HG03460 (cell line): ENCODE measurements around the gene KRT84.

ENCODE experiments used
- ATAC-seq: cut with Tn5 transposase; IDR thresholded peaks from one replicate; pipeline ENCODE4 v1.9.1; 2021; ENCODE audit not compliant: unreplicated experiment

KRT84 gene

DNA sequence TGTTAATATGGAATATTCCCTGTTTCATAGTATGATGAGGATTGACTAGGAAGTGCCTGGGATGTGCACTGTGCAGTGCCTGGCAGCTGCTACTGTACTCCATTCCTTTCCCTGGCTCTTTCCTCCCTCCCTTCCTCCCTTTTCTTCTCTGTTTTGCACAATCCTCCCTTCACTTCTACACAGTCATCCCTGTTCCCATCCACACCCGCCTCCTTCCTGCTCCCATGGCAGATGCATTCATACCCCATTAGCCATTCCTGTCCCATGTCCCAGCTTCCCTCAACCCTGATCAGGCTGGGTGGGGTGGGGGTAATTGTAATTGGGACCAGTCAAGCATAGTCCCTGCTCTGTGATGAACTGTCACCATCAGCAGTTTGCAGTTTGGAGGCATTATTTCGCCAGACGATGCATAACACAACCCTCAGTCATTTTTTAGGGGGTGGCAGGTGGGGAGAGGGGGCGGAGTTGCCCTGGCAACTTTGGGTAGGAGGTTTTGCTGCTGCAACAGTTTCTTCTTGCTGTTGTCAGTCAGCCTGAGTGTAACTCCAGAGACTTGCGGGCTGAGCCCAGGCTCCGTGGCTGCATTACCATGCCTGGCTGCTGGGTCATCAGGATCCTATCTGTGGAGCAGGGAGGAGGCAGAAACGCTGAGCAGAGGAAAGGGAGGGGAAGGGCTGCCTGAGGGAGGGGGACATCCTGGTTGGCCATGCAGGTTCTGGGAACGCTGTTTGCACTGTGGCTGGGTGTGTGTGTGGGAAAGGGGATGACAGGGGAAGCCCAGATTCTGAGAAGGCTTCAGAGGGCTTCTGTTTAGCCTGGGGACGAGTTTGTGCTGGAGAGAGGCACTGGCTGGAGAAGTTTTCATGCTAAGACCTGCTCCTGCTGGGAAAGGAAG is 4.1 kb upstream of the KRT84 start:
- ATAC-seq = no peak

DNA sequence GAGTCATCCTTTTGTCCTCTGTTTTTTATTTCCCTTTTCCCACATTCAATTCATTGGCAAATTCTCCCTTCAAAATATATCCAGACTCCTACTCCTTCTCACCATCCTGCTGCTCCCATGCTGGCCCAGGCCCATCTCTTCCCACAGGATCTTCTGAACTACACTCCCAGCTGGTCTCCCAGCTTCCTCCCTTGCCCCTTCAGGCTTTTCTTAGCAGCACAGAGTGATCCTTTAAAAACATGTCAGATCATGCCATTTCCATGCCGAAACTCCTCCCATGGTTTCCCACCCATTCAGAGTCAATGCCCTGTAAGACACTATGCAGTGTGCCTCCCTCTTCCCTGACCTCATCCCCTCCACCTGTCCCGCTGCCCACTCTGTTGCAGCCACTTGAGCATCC is 2.4 kb upstream of the KRT84 start:
- no peak for ATAC-seq

DNA sequence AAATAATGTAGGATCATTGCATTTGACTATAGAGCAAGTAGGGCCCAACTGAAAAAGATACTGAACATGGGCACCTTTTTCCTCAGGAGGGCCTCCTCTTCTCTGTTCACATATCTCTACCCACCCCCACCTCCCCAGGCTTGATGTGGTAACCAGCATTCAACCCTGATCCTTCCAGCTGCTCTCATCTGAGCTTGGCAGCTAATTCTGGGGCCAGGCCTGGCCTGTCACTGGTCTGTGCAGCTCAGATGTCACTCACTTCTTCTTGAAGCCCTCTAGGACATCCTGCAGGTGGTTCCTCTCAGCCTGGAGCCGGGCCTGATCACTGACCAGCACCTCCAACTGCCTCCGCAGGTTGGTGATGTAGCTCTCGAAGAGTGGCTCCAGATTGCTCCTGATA is 2.1 kb downstream of the KRT84 start:
- ATAC-seq = no peak

DNA sequence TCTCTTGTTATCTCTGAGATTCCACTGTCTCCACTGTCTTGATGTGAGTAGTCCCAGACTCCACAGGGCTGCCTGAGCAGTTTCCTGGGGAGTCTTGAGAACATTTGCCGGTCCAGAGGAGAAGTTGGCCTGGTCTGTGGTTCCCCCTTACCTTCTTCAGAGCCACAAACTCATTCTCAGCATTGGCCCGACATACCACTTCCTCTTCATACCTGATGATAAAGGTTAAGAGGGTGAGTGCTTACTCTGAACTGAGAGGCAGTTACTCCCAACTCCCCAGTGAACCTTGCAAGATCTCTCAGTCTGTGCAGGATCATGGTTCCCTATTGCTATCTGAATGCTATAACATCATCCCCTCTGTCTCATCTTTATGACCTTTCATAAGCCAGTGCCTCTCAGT is 2.6 kb downstream of the KRT84 start:
- ATAC-seq = no peak

DNA sequence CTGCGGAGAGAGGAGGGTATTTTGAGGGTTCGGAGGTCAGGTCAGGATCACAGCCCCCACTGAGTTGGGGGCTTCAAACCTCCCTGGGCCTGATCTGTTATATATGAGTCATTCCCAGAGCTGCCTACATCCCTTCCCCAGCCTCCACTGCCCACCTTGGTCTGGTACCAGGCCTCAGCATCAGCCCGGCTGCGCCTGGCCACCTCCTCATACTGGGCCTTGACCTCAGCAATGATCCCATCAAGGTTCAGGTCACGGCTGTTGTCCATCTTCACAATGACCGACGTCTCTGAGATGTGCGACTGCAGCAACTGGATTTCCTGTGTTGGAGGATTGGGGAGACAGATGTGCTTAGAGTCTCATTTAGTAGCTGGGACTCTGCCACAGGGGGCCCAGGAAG is 4.2 kb downstream of the KRT84 start:
- ATAC-seq = no peak

DNA sequence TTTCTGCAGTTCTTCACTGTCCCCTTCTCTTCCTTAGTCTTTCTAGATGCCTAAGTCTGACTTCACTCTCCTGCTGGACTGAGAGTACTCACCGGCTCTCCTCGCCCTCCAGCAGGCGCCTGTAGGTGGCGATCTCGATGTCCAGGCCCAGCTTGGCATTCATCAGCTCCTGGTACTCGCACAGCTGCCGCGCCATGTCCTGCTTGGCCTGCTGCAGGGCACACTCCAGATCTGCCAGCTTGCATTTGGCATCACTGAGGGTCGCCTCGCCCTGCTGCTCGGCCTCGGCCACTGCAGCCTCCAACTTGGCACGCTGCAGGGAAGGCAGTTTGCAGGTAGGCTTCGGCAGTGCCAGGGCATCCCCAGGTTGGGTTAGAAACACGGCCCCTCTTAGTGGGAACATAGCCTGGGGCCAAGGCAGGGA is 5.2 kb downstream of the KRT84 start:
- no peak for ATAC-seq

DNA sequence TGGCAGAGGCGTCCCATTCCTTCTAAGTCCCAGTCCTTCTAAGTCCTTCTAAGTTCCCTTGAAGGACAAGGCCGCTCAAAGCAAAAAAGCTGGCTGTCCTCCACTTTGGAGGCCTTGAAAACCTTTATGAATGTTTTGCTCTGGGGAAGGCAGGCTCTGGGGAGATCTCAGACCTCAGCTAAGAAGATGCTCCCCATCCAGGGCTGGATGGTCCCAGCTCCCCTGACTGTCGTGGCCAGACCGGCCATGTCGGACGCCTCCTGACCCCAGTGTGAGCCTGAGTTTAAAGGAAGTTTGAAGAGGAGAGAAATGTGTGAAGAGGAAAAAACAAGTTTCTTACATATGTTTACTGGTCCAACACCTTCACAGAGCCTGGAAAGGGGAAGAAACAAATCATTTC is 5.9 kb downstream of the KRT84 start:
- ATAC-seq = no peak

DNA sequence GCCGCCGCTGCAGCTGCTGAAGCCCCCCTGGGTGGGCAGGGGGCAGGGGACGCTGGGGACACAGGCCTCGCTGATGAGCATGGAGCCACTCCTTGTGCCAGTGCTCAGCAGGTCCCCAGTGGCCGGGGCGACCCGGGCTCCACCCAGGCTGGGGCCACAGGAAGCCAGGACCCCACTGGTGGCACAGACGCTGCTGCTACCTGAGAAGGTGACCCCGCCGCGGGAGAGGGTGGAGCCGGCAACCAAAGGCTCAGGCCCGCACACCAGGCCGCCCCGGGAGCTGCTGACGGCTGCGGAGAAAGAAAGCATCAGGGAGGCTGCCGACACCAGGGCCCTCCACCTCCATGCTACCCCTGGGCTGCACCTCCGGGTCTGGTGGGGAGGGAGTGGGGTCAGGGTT is 7.4 kb downstream of the KRT84 start:
- ATAC-seq = no peak

DNA sequence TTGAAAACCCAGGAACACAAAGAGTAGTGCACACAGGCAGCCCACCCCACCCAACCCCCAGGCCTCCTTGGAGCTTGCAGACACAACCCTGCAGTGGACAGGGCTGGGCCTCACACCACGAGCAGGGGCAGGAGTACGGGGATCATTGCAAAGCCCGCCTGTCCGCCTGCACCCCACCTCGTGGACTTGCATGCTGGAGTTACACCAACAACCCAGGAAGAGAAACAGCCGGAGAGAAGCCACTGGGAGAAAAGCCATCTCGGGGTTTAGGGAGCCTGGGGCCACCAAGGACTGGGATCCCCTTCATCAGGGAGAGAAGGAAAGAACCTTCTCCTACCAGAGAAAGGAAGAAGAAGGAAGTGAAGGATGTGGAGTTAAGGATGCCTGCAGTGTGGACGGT is 8.2 kb downstream of the KRT84 start:
- ATAC-seq = no peak

DNA sequence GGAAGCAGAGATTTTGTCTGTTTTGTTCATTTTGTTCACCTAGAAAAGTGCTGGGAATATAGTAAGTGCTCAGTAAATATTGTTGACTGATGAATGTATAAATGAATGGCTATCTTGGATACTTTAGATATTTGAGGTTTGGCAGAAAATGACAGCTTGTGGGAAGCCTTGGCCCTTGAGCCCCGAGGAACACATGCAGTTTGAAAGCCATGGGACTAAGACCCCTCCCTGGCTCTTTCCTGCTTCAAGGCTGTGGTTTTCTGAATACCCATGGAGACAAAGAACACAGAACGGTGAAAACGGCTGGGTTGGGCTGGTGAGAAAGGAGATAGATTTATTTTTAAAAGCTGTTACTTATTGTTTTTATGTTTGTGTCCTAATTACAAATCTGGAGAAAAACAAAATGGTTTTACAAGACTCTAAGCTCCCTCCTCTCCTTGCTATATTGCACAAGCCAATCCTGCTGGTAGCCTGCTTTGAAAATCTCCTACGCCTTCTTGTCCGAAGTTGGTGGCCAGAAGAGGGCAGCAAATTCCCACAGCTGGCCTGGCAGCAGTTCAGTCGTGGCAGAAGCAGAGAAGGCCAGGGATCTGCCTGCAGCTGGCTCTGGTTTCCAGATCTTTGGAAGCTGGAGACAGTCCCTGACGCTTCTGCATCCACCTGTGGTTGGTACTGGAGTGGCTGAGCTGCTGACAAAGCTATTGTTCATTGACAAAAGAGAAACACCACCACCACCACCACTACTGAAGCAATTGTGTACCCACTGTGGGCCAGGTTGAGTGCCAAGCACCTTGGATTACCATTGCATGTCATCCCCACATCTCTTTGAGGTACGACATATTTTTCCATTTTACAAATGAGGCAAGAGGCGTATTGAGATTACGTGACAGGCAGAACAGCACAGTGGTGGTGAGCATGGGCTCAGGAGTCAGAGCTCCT is 13.0 kb downstream of the KRT84 start:
- ATAC-seq = no peak

DNA sequence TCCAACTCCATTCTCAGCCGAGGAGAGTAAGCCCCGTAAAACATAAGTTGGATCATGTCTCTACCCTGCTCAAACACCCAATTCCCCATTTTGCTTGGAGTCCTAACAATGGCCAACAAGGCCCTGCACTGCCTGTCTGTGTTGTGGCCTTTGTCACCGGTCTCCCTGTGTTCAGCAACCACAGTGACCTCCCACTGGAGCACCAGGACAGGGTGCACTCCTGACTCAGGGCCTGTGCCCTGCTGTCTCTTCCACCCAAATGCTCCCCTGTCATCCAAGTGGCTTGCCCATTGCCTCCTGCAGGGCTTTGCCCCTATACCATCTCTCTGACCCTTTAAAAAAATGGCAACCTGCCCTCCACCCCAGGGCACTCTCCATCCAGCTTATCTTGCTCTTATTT is 13.7 kb downstream of the KRT84 start:
- no peak for ATAC-seq

DNA sequence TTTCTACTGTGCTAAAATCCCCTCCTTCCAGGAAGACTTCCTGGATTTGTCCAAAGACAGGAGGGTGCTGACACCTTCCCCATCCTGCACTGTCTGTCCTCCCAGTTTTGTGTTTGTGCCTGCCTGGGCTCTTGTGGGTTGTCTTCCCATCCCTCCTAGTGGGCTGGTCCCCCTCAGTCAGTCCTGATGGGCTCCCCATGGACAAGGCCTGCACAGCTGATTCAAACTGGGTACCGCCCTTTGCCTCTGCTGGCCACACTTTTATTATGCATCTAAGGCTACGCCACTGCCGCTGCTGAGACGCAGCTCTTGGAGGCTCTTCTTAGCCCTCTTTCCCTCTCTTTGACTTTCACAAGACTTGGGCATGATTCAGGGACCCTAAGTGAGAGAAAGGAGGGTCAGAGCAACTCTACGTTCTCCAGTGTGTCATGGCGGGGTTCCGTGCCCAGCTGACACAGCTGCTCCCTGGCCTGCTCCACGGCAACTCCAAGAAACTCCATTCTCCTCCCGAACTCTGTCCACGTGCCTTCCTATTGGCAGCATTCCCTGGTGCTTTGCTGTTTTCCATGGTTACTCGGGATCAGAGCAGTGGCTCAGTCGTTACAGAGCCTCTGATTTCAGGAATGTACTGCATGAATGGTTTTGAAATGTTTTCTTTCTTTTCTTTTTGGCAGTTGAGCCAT is 14.4 kb downstream of the KRT84 start:
- no peak for ATAC-seq

DNA sequence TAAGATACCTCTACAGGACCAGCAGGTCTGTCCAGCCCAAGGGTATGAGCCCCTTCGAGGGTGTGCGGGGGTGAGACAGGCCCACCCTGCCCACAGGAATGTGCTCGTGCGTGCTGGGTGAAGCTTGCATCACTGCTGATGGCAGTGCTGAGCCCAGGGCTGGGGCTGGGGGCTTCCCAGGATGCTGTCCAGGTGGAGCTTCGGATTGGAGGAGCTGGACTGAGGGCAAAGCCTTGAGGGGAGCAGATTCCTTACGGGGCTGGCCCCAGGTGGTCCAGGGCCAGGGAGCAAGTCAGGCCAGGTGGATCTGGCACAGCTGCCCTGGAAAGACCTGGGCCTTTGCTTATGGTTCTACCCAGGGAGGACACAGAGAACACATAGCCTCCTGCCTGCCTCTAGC is 15.6 kb downstream of the KRT84 start:
- no peak for ATAC-seq

DNA sequence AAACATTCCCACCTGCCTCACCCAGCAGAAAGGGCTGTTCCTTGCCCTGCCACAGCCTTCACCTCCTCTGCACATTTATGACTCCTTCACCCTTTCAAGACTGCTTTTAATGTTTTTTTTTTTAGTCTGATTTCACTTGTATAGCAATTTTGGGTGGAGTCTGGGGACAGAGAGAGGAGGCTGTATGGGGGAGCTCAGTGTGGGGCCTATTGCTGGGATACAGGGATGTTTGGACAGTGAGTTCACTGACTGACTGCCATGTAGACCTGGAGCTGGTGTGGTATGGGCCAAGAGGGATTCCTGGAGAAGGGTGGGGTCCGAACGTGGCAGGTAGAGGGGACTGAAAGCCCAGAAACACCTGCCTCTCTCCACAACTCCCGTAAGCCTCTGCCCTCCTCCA is 16.2 kb downstream of the KRT84 start:
- ATAC-seq = no peak

DNA sequence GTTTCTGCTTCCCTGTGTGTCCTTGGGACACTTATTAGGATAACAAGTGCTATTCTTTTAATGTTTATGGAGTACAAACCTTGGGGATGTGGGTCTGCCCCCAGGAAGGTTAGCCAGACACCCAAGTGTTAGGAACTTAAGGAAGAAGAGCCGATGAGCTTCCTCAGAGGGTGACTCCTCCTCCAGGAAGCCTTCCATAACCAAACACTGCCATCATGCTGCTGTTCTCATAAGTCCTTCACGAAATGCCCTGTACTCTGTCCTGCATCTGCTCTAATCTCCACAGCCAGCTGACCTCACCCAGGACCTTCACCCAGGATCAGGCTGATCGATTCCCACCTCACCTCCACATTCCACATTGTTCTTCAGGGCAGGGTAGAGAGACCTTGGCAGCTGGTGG is 16.9 kb downstream of the KRT84 start:
- no peak for ATAC-seq

DNA sequence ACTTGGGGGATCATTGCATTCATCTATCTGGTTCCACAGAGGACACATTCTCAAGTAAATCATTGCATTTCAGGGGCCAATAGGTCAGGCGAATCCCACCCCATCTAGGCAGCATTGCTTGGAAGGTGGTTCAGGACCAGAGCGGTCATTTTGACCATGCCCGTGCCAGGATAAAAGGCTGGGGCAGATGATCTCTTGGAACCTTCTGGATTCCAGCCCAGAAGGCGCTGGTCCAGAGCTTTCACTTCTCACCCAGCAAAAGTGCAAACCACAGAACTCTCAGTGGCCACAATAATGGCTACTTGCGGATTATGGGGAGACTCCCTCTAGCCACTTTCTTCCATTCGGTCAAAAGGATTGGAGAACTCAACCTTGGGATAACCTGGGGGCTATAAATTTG is 17.6 kb downstream of the KRT84 start:
- ATAC-seq = no peak

DNA sequence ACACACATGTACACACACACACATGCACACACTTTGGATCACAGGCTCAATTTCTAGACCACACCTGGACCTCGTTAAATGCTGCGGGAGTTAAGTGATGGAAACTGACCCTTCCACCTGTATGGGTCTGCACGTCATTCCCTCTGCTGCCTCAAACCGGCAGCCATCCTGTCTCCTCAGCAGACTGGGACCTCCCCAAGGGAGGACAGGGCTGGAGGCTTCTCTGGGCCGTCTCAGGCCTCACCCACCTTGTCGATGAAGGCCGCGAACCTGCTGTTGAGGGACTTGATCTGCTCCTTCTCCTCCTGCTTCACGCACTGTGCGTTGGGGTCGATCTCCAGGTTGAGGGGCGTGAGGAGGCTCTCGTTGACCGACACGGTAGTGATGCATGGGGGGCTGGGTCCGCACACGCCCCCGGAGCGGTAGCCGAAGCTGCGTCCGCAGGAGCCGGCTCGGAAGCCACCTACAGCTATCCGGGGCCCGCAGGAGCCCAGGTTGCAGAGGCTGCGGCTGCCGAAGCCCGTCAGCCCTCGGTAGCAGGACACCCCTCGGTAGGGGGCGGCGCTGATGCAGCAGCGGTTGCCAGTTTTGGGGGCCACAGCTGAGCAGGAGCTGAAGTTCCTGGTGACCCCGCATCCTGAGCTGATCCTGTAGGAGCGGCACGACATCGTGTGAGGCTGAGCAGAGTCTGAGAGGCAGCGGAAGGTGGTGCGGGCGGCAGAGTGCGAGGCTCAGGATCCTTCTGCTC is 18.5 kb downstream of the KRT84 start, which contains the start of gene KRT85:
KRT85 (minus strand) TSS at position 744 of the 748 bp plus-strand sequence; CDS start at position 668, 76 bp downstream.
- no peak for ATAC-seq

DNA sequence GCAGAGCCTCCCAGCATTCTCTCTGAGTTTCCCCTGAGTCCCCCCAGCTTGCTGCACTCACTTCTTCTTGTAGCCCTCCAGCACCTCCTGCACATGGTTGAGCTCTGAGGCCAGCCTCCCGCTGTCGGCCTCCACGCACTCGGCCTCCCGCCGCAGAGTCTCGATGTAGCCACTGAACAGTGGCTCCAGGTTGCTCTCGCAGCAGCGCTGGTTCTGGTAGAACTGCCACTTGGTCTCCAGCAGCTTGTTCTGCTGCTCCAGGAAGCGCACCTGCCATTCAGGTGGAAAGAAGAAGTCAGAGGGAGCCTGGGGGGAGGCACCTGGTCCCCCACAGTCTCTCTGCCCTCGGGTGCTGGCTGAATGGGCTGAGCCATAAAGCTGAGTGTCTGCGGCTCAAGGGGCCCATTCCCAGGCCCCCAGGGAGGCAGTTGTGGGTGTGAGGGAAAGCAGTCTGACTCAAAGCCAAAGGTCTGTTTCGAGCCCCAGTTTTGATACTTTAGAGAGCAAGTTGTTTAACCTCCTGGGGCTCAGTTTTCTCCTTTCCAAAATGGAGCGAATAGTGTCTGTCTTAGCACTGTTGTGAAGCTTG is 20.5 kb downstream of the KRT84 start:
- ATAC-seq = no peak

DNA sequence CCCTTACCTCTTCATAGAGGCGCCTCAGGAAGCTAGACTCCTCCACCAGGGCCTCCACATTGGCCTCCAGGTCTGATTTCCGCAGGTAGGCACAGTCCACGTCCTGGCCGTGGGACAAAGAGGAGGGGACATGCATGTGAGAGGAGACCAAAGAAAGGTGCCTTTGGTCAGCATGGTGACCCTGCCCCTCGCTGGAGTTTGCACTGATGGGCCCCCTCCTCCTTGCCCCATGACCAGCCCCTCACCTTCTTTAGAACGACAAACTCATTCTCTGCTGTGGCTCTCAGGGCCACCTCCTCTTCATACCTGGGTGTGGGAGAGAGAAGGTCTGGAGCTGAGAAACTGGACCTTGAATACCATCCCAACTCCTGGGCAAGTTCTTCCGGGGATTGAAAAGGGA is 21.4 kb downstream of the KRT84 start:
- no peak for ATAC-seq

DNA sequence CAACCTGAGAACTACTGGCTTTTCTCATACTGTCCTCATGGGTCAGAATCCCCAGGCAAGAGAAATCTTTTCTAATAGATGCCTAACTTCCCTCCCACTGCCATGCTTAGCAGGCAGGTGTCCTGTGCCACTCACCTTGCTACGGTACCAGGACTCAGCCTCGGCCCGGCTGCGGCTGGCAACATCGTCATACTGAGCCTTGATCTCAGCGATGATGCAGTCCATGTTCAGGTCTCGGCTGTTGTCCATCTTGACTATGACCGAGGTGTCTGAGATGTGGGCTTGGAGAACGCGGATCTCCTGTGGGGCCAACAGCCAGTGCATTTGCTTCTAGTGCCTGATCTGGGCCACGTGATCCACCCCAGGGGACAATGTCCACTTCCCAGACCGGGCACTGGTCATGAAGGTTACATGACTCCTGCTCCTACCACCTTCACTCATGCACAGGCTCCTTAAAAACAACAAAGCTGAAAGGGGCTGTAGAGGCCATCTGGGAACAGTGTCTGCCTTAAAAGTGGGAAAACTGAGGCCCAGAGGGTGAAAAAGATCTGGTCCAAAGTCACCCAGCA is 22.3 kb downstream of the KRT84 start:
- no peak for ATAC-seq
